Measurements from ENCODE around the gene YEATS4.
A peak's percentile ranks its signal among the peaks of the same experiment; 100 is the strongest.

YEATS4 gene

GRCh38 chr12:69328426-69328825 lies 31.1 kb upstream of the YEATS4 start:
- TF ChIP-seq CTCF (IDR thresholded peaks at IDR 0.05; ENCODE audit: extremely low read depth, missing control alignments) = no peak
- no peak for DNase-seq (ENCODE audit: low spot score)

- no peak for TF ChIP-seq CTCF (IDR thresholded peaks at IDR 0.05; ENCODE audit: extremely low read depth, missing control alignments)
- DNase-seq (ENCODE audit: low spot score) = no peak
Observed at GRCh38 chr12:69329669-69330428, 29.7 kb upstream of the YEATS4 start.

- DNase-seq (ENCODE audit: low spot score) = peak; percentile 32
- TF ChIP-seq CTCF (IDR thresholded peaks at IDR 0.05; ENCODE audit: extremely low read depth, missing control alignments) = no peak
Observed at GRCh38 chr12:69330475-69331473, 28.8 kb upstream of the YEATS4 start.

- DNase-seq (ENCODE audit: low spot score) = no peak
- TF ChIP-seq CTCF (IDR thresholded peaks at IDR 0.05; ENCODE audit: extremely low read depth, missing control alignments) = no peak
Observed at GRCh38 chr12:69331519-69331908, 28.0 kb upstream of the YEATS4 start.

GRCh38 chr12:69331909-69332684 lies 27.4 kb upstream of the YEATS4 start:
- TF ChIP-seq CTCF (IDR thresholded peaks at IDR 0.05; ENCODE audit: extremely low read depth, missing control alignments) = no peak
- no peak for DNase-seq (ENCODE audit: low spot score)

GRCh38 chr12:69332815-69333358 lies 26.7 kb upstream of the YEATS4 start:
- TF ChIP-seq CTCF (IDR thresholded peaks at IDR 0.05; ENCODE audit: extremely low read depth, missing control alignments) = no peak
- no peak for DNase-seq (ENCODE audit: low spot score)

Data from GM20000 (cell line).